H9 (cell line): Measurements from ENCODE around the gene ARHGAP35. TPM values are rescaled to one million over a fixed set of nuclear protein-coding genes. Genes with fewer than 3 reads are reported as not detected.

Experiments
- DNase-seq: peaks from one replicate; pipeline ENCODE4 v3.0.0-alpha.2; 2017
- H2AFZ ChIP-seq: one replicate; pipeline ENCODE4 v1.6.1; 2013; ENCODE audit warnings: mild to moderate bottlenecking, low read length, control low read depth, moderate library complexity
- H2AK5ac ChIP-seq: 2 replicates; pipeline ENCODE4 v1.6.1; 2013; ENCODE audit warnings: low read length, control low read depth, mixed read lengths; ENCODE audit not compliant: insufficient read length
- H2BK120ac ChIP-seq: one replicate; pipeline ENCODE4 v1.6.1; 2013; ENCODE audit warnings: low read depth, mild to moderate bottlenecking, low read length, control low read depth, inconsistent platforms; ENCODE audit not compliant: poor library complexity, severe bottlenecking
- H2BK12ac ChIP-seq: 2 replicates; pipeline ENCODE4 v1.6.1; 2013; ENCODE audit warnings: low read length, control low read depth, mixed read lengths, low read depth; ENCODE audit not compliant: insufficient read length
- H2BK15ac ChIP-seq: 2 replicates; pipeline ENCODE4 v1.6.1; 2013; ENCODE audit warnings: low read depth, low read length, control low read depth
- H2BK20ac ChIP-seq: one replicate; pipeline ENCODE4 v1.6.1; 2013; ENCODE audit warnings: low read depth, mild to moderate bottlenecking, low read length, control low read depth, inconsistent platforms; ENCODE audit not compliant: poor library complexity, severe bottlenecking
- H2BK5ac ChIP-seq: 2 replicates; pipeline ENCODE4 v1.6.1; 2013; ENCODE audit warnings: low read length, control low read depth, mixed read lengths; ENCODE audit not compliant: insufficient read length
- H3K14ac ChIP-seq: 2 replicates; pipeline ENCODE4 v1.6.1; 2013; ENCODE audit warnings: low read length, control low read depth; ENCODE audit not compliant: insufficient read depth
- H3K18ac ChIP-seq: 2 replicates; pipeline ENCODE4 v1.6.1; 2013; ENCODE audit warnings: low read depth, mild to moderate bottlenecking, mixed read lengths, low read length, control low read depth; ENCODE audit not compliant: insufficient read length
- H3K23ac ChIP-seq: 2 replicates; pipeline ENCODE4 v1.6.1; 2013; ENCODE audit warnings: low read length, control low read depth, mixed read lengths, low read depth; ENCODE audit not compliant: insufficient read length
- H3K23me2 ChIP-seq: 2 replicates; pipeline ENCODE4 v1.6.1; 2013; ENCODE audit warnings: low read depth, mild to moderate bottlenecking, mixed read lengths, low read length, control low read depth; ENCODE audit not compliant: insufficient read length, poor library complexity, severe bottlenecking
- H3K27ac ChIP-seq: 2 replicates; pipeline ENCODE4 v1.5.1; 2013; ENCODE audit warnings: low read length, control low read depth, mixed read lengths, low read depth; ENCODE audit not compliant: insufficient read length
- H3K27me3 ChIP-seq: 2 replicates; pipeline ENCODE4 v1.6.1; 2013; ENCODE audit warnings: low read length, control low read depth, inconsistent platforms; ENCODE audit not compliant: insufficient read depth
- H3K4ac ChIP-seq: 2 replicates; pipeline ENCODE4 v1.6.1; 2013; ENCODE audit warnings: low read depth, mild to moderate bottlenecking, control low read depth, inconsistent platforms, low read length, moderate library complexity
- H3K4me1 ChIP-seq: 2 replicates; pipeline ENCODE4 v1.6.1; 2013; ENCODE audit warnings: low read length, control low read depth, inconsistent platforms; ENCODE audit not compliant: insufficient read depth
- H3K4me2 ChIP-seq: 2 replicates; pipeline ENCODE4 v1.6.1; 2013; ENCODE audit warnings: low read length, control low read depth, mixed read lengths; ENCODE audit not compliant: insufficient read length, insufficient read depth
- H3K56ac ChIP-seq: 2 replicates; pipeline ENCODE4 v1.6.1; 2013; ENCODE audit warnings: low read depth, mild to moderate bottlenecking, mixed read lengths, low read length, control low read depth; ENCODE audit not compliant: insufficient read length
- H3K79me1 ChIP-seq: 2 replicates; pipeline ENCODE4 v1.6.1; 2013; ENCODE audit warnings: low read depth, mild to moderate bottlenecking, moderate library complexity, low read length, control low read depth, inconsistent platforms; ENCODE audit not compliant: insufficient read depth, poor library complexity, severe bottlenecking
- H3K79me2 ChIP-seq: 2 replicates; pipeline ENCODE4 v1.6.1; 2013; ENCODE audit warnings: low read length, control low read depth, inconsistent platforms; ENCODE audit not compliant: insufficient read depth
- H3K9ac ChIP-seq: 2 replicates; pipeline ENCODE4 v1.6.1; 2013; ENCODE audit warnings: low read length, control low read depth, mixed read lengths; ENCODE audit not compliant: insufficient read length; ENCODE audit errors: extremely low read depth
- H3K9me3 ChIP-seq: one replicate; pipeline ENCODE4 v1.6.1; 2013; ENCODE audit warnings: low read depth, low read length, inconsistent platforms; ENCODE audit not compliant: control insufficient read depth
- H3T11ph ChIP-seq: one replicate; pipeline ENCODE4 v1.6.1; 2013; ENCODE audit warnings: mild to moderate bottlenecking, low read length, control low read depth, inconsistent platforms
- H4K20me1 ChIP-seq: one replicate; pipeline ENCODE4 v1.6.1; 2013; ENCODE audit not compliant: control insufficient read depth, insufficient read length, insufficient read depth
- H4K5ac ChIP-seq: 2 replicates; pipeline ENCODE4 v1.6.1; 2013; ENCODE audit warnings: low read depth, mild to moderate bottlenecking, mixed read lengths, low read length, control low read depth; ENCODE audit not compliant: insufficient read length
- H4K8ac ChIP-seq: replicated peaks from 2 replicates; pipeline ENCODE4 v1.6.1; 2013; ENCODE audit warnings: low read length, control low read depth, mixed read lengths, low read depth; ENCODE audit not compliant: insufficient read length
- H4K91ac ChIP-seq: 2 replicates; pipeline ENCODE4 v1.6.1; 2013; ENCODE audit warnings: low read depth, mild to moderate bottlenecking, moderate library complexity, mixed read lengths, low read length, control low read depth; ENCODE audit not compliant: insufficient read length
- H3K27ac Mint-ChIP-seq, 3 experiments: 2 replicates in 2 of 3; 3 replicates in 1 of 3; pipeline ENCODE4 v1.8.0; 2020 to 2021; ENCODE audit warnings: mixed read lengths in 3 of 3, mild to moderate bottlenecking in 1 of 3, moderate library complexity in 1 of 3
- H3K27me3 Mint-ChIP-seq: 2 replicates; pipeline ENCODE4 v1.8.0; 2021; ENCODE audit warnings: low read depth, mild to moderate bottlenecking, moderate library complexity, mixed read lengths
- H3K36me3 Mint-ChIP-seq, 3 experiments: 2 replicates in 2 of 3; 3 replicates in 1 of 3; pipeline ENCODE4 v1.8.0; 2020 to 2021; ENCODE audit warnings: low read depth in 3 of 3, mixed read lengths in 3 of 3; ENCODE audit not compliant: insufficient read depth in 1 of 3
- H3K4me1 Mint-ChIP-seq, 2 experiments: 2 replicates each; pipeline ENCODE4 v1.8.0; 2020; ENCODE audit warnings: mixed read lengths in 2 of 2
- H3K4me3 Mint-ChIP-seq, 2 experiments: 2 replicates in 1 of 2; 3 replicates in 1 of 2; pipeline ENCODE4 v1.8.0; 2020 to 2021; ENCODE audit warnings: mild to moderate bottlenecking in 2 of 2, mixed read lengths in 2 of 2, moderate library complexity in 1 of 2
- H3K9me3 Mint-ChIP-seq, 2 experiments: 2 replicates in 1 of 2; 3 replicates in 1 of 2; pipeline ENCODE4 v1.8.0; 2020; ENCODE audit warnings: mild to moderate bottlenecking in 2 of 2, mixed read lengths in 2 of 2, moderate library complexity in 1 of 2
- CTCF ChIP-seq: fragments of 200-600 bp; sonication (generic); conservative IDR thresholded peaks from 3 replicates; pipeline ENCODE4 v1.8.0; 2021; ENCODE audit warnings: antibody characterized with exemption, mild to moderate bottlenecking
- total RNA-seq: library from RNA; stranded (reverse); gene quantifications from 2 replicates; pipeline ENCODE4 v1.2.1, GENCODE V29; 2021

ARHGAP35 gene
- total RNA-seq, 1 experiment from 2014 or later = 49.8 TPM

GRCh38 chr19:46901701-46902401 is 41.1 kb downstream of the ARHGAP35 start:
- H3K9me3 Mint-ChIP-seq = no peaks in the 10 kb centered on the region
- H3K4ac ChIP-seq = no peak overlapping the region
- no peak overlapping the region for H3K4me2 ChIP-seq

More at GRCh38 chr19:46901701-46902401, 41.1 kb downstream of the ARHGAP35 start:
- Histone ChIP-seq H3K56ac (no peak overlapping the region), H3K9ac (no peak overlapping the region), H4K20me1 (no peaks in the 10 kb centered on the region), H2BK12ac (no peak overlapping the region), H3K23me2 (no peaks in the 10 kb centered on the region), H2AK5ac (no peak overlapping the region), H3K79me1 (no peaks in the 10 kb centered on the region), H3K4me1 (peaks cover 7% of the 10 kb centered on the region; the same call in 1 of the 2 replicates), H3K23ac (no peak overlapping the region), H3K9me3 (no peaks in the 10 kb centered on the region), H2AFZ (no peak overlapping the region), H3K14ac (no peak overlapping the region), H2BK120ac (no peak overlapping the region), H2BK15ac (no peak overlapping the region), H2BK20ac (no peak overlapping the region), H3K27ac (no peak overlapping the region), H2BK5ac (no peak overlapping the region), H3K18ac (no peak overlapping the region), H4K91ac (no peak overlapping the region), H3K79me2 (peaks cover 3% of the 10 kb centered on the region; the same call in 1 of the 2 replicates), H3K27me3 (no peaks in the 10 kb centered on the region), H4K5ac (no peak overlapping the region), H4K8ac (no peak overlapping the region), H3T11ph (no peak overlapping the region)
- H3K27me3 Mint-ChIP-seq = no peaks in the 10 kb centered on the region
- no peak for TF ChIP-seq CTCF
- no peaks in the 10 kb centered on the region for H3K36me3 Mint-ChIP-seq
- H3K27ac Mint-ChIP-seq = peak overlapping the region in 2 of 3 experiments; percentile 58 to 85; a peak in 2 of 7 replicates
- DNase-seq = no peak
- H3K4me3 Mint-ChIP-seq = no peak overlapping the region
- peaks cover 34 to 36% of the 10 kb centered on the region in 2 experiments for H3K4me1 Mint-ChIP-seq
